Kidney (tissue), 14 donors: ENCODE results near the gene TNS4. TPM values are rescaled to one million over a fixed set of nuclear protein-coding genes. Genes with fewer than 3 reads are reported as not detected.

Experiments used
- DNase-seq, 5 donors: peaks; one replicate each; pipeline ENCODE4 v3.0.0-alpha.2; 2013 to 2020
- FAIRE-seq: peaks from 2 replicates; lab custom pipeline; 2012; peaks lifted over from hg19 to GRCh38; lab: Jason Lieb, UNC
- H3K27ac ChIP-seq, 2 donors: one replicate each; pipeline ENCODE4 v1.7.0; 2013; ENCODE audit warnings: low read depth in 2 of 2, low read length in 2 of 2, inconsistent platforms in 1 of 2
- H3K27me3 ChIP-seq: one replicate; pipeline ENCODE4 v1.7.1; 2013; ENCODE audit warnings: low read length, inconsistent platforms; ENCODE audit not compliant: control insufficient read depth, insufficient read depth
- H3K36me3 ChIP-seq, 3 donors: one replicate each; pipeline versions ENCODE4 v1.7.0 to v1.7.1; 2013; ENCODE audit warnings: low read length in 3 of 3, control low read depth in 1 of 3, inconsistent platforms in 1 of 3; ENCODE audit not compliant: insufficient read depth in 3 of 3, control insufficient read depth in 2 of 3
- H3K4me1 ChIP-seq, 3 donors: one replicate each; pipeline versions ENCODE4 v1.7.0 to v1.7.1; 2013; ENCODE audit warnings: low read length in 3 of 3, inconsistent platforms in 1 of 3, low read depth in 1 of 3; ENCODE audit not compliant: control insufficient read depth in 2 of 3, insufficient read depth in 2 of 3
- H3K4me3 ChIP-seq, 3 donors: one replicate each; pipeline versions ENCODE4 v1.7.0 to v1.8.1; 2013; ENCODE audit warnings: low read length in 3 of 3, control low read depth in 1 of 3, inconsistent platforms in 1 of 3
- H3K9ac ChIP-seq, 3 donors: one replicate each; pipeline versions ENCODE4 v1.7.0 to v1.7.1; 2013; ENCODE audit warnings: low read length in 3 of 3, control low read depth in 1 of 3, inconsistent platforms in 1 of 3
- H3K9me3 ChIP-seq, 3 donors: one replicate each; pipeline versions ENCODE4 v1.7.0 to v1.7.1; 2013; ENCODE audit warnings: low read length in 3 of 3, control low read depth in 1 of 3, inconsistent platforms in 1 of 3; ENCODE audit not compliant: control insufficient read depth in 2 of 3, insufficient read depth in 1 of 3
- intact Hi-C: fragments of 100-400 bp; cut with DNase I; formaldehyde crosslinking; loops from one replicate; pipeline ENCODE4 v1.11.1; 2022
- polyA plus RNA-seq: library from polyadenylated mRNA; stranded (reverse); fragments of 350-450 nt; fragmentation: Illumina TruSeq; extraction: RNeasy Lipid Tissue Mini Kit (QIAGEN cat#74804); gene quantifications from one replicate; pipeline ENCODE4 v1.2.3, GENCODE V29; 2014; ENCODE audit warnings: low read depth, low replicate concordance; ENCODE audit not compliant: insufficient read depth
- total RNA-seq: library from RNA; stranded (reverse); fragmentation: NEBNext Ultra II Directional; extraction: Animal tissue kit (Norgen Biotek cat#: 25700); gene quantifications from one replicate; pipeline ENCODE4 v1.2.1, GENCODE V29; 2021
- TF ChIP-seq, protein P1 (sequence below): IDR thresholded peaks from 3 replicates; pipeline ENCODE4 v1.5.1; 2012; ENCODE audit warnings: mild to moderate bottlenecking, moderate library complexity, borderline replicate concordance; ENCODE audit not compliant: insufficient read depth; ENCODE audit errors: extremely low read depth
- donor health status: control.
- donor health status: control.
- donor health status: control.
- donor health status: control.
- donor health status: control.
- donor health status: DM: yes; HTN: yes; CAD: no.
- donor health status: Normal renal cell carcinoma (clear cell type).

Gene TNS4
- total and polyA plus RNA-seq, 2 donors from 2014 or later, result 0.31 to 2.2 TPM

DNA sequence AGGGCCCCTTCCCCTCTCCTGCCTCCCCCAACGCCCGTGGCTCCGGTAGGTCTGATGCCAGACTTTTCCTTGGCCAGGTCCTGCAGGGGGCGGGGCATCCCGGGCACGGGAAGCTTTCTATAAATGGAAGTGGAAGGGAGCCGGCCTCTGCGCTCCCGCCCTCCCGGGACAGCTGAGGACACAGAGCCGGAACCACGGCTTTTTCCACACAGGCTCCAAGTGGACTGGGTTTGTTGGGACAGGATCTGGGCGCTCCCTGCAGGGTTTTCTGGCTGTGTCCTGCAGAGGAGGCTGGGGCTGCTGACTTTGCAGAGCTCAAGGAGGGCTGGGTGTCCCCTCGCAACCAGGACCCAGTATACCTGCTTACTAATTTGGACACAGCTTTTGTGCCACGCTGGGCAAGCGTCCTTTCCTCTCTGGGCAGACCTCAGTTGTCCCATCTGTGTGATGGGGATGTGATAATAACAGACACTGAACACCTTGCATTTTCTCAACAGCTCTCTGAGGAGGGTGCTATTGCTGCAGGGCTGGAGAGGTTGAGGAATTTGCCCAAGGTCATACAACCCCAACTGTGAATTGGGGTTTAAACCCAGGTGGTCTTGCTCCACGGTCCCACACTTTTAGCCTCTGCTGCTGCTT lies 1.8 kb downstream of the TNS4 start:
- Histone ChIP-seq H3K4me3 (peak overlapping the region in 1 of 3 donors; percentile 56), H3K9ac (peak overlapping the region in 2 of 3 donors; percentile 35 to 54), H3K27ac (peak overlapping the region; percentile 68 to 73), H3K4me1 (peaks cover 0 to 9% (median 7%) of the 10 kb centered on the region in 3 donors), H3K36me3 (no peaks in the 10 kb centered on the region), H3K9me3 (no peaks in the 10 kb centered on the region), H3K27me3 (no peaks in the 10 kb centered on the region)
- intact Hi-C loops, result no loop called here
- DNase-seq, result peak; percentile 82 to 96 (median 85)
- peak; percentile 81 for FAIRE-seq
- TF ChIP-seq, protein P1, sequence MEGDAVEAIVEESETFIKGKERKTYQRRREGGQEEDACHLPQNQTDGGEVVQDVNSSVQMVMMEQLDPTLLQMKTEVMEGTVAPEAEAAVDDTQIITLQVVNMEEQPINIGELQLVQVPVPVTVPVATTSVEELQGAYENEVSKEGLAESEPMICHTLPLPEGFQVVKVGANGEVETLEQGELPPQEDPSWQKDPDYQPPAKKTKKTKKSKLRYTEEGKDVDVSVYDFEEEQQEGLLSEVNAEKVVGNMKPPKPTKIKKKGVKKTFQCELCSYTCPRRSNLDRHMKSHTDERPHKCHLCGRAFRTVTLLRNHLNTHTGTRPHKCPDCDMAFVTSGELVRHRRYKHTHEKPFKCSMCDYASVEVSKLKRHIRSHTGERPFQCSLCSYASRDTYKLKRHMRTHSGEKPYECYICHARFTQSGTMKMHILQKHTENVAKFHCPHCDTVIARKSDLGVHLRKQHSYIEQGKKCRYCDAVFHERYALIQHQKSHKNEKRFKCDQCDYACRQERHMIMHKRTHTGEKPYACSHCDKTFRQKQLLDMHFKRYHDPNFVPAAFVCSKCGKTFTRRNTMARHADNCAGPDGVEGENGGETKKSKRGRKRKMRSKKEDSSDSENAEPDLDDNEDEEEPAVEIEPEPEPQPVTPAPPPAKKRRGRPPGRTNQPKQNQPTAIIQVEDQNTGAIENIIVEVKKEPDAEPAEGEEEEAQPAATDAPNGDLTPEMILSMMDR, result peak; percentile 6

- TF ChIP-seq, protein P1, result no peak
- H3K27me3 ChIP-seq, result no peaks in the 10 kb centered on the region
- FAIRE-seq (no peak), DNase-seq (peak in 3 of 5 donors; percentile 12 to 44 (median 41))
- H3K9me3 ChIP-seq, result no peaks in the 10 kb centered on the region
- no peak overlapping the region for H3K9ac ChIP-seq
- no peaks in the 10 kb centered on the region for H3K36me3 ChIP-seq
- H3K27ac ChIP-seq, result peak overlapping the region in 1 of 2 donors; percentile 33
- peaks cover 0 to 9% (median 7%) of the 10 kb centered on the region in 3 donors for H3K4me1 ChIP-seq
- H3K4me3 ChIP-seq, result peak overlapping the region in 1 of 3 donors; percentile 56
- intact Hi-C loops, result no loop called here
Measured at GRCh38 chr17:40498281-40499084, 2.9 kb downstream of the TNS4 start.

DNA sequence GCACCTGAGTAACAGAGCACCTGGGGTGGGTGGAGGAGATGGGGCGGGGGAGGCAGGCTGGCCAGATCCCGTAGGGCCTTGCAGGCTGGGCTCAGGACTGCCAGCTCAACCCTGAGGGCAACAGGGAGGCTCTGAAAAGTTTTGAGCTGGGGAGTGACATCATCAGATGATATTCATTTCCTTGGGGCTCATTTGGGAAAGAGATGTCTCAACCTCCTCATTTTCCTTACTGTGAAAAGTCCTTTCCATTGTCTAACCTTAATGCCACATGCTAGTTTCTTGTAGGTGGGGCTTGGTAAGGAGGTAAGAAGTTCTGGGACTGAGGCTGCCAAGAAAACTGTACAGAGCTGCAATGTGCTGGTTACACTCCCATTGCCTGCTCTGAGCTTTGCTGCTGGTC lies 3.7 kb downstream of the TNS4 start:
- Histone ChIP-seq H3K4me3 (no peak overlapping the region), H3K27ac (no peak overlapping the region), H3K9me3 (no peaks in the 10 kb centered on the region), H3K4me1 (peaks cover 0 to 9% (median 7%) of the 10 kb centered on the region in 3 donors), H3K36me3 (no peaks in the 10 kb centered on the region), H3K27me3 (no peaks in the 10 kb centered on the region), H3K9ac (no peak overlapping the region)
- FAIRE-seq (no peak), DNase-seq (peak in 1 of 5 donors; percentile 37)
- intact Hi-C loops, result no loop called here
- TF ChIP-seq, protein P1, result no peak
